ENCODE data around the gene OR52I1.

The OR52I1 gene, protein sequence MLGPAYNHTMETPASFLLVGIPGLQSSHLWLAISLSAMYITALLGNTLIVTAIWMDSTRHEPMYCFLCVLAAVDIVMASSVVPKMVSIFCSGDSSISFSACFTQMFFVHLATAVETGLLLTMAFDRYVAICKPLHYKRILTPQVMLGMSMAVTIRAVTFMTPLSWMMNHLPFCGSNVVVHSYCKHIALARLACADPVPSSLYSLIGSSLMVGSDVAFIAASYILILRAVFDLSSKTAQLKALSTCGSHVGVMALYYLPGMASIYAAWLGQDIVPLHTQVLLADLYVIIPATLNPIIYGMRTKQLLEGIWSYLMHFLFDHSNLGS

DNA sequence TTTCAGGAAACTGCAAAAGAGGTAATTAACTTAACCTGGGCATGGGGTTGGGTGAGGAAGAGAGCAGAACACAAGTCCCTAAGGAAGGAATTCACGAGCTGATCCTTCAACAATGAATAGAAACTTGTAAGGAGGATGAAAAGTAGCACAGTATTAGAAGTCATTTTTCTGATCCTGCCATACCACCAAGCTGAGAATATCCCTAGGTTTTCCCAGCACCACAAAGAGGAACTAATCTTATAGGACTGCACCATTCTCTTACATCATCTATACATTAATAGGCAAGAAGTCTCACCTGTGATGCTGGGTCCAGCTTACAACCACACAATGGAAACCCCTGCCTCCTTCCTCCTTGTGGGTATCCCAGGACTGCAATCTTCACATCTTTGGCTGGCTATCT lies at the start of gene OR52I1:
OR52I1 (plus strand) TSS at position 301 of the 400 bp plus-strand sequence; CDS start at position 301, 0 bp downstream.
- Mint-ChIP-seq H3K4me3 (no peak within 1 kb of the TSS), H3K9me3 (no peaks in the 10 kb centered on the region), H3K4me1 (ENCODE audit: low read depth) (no peaks in the 10 kb centered on the region), H3K27ac (no peak within 1 kb of the TSS), H3K27me3 (no peaks in the 10 kb centered on the region), H3K36me3 (ENCODE audit: low read depth) (peaks cover 24% of the 10 kb centered on the region)

DNA sequence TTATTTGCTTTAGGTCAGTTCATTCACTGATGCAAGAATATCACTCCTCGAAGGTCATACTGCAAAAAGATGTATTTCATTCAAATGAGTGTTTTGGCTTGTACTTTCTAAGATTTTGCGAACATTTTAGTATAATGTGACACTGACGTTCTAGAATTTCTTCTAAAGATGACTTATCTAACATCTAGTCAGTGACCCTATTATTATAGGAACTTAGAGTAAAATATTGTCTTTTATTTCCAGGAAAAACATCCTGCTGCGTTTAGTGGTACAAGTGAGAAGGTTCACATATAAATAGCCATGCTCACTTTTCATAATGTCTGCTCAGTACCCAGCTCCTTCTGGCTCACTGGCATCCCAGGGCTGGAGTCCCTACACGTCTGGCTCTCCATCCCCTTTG lies 48.9 kb upstream of the OR52I1 start, which contains the start of gene OR52M1:
OR52M1 (plus strand) TSS at position 301 of the 400 bp plus-strand sequence; CDS start at position 301, 0 bp downstream.
- H3K36me3 Mint-ChIP-seq (ENCODE audit: low read depth), result no peaks in the 10 kb centered on the region
- H3K4me1 Mint-ChIP-seq (ENCODE audit: low read depth), result no peaks in the 10 kb centered on the region
- H3K4me3 Mint-ChIP-seq, result no peak within 1 kb of the TSS
- H3K27ac Mint-ChIP-seq, result no peak within 1 kb of the TSS
- H3K27me3 Mint-ChIP-seq, result peaks cover 22% of the 10 kb centered on the region
- no peaks in the 10 kb centered on the region for H3K9me3 Mint-ChIP-seq

DNA sequence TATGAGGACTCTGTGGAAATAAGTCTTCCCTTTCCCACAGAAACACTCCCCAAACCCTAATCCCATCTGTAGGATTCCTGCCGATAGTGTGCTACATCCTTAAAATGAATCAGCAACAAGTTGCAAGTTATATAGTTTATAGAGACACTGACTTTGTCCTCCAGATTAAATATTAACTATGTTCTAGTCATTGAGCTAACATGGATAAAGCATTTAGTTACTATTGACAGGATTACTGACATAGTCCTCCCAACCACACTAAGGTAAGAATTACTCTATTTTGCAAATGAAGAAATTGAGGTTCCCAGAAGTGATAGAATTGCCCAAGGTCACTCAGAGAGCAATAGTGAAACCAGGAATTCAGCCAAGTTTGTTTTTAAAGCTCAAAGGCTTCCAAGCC lies 47.0 kb upstream of the OR52I1 start:
- Mint-ChIP-seq H3K36me3 (ENCODE audit: low read depth) (no peaks in the 10 kb centered on the region), H3K27me3 (peaks cover 27% of the 10 kb centered on the region), H3K4me1 (ENCODE audit: low read depth) (no peaks in the 10 kb centered on the region), H3K27ac (no peak overlapping the region), H3K9me3 (no peaks in the 10 kb centered on the region), H3K4me3 (no peak overlapping the region)

DNA sequence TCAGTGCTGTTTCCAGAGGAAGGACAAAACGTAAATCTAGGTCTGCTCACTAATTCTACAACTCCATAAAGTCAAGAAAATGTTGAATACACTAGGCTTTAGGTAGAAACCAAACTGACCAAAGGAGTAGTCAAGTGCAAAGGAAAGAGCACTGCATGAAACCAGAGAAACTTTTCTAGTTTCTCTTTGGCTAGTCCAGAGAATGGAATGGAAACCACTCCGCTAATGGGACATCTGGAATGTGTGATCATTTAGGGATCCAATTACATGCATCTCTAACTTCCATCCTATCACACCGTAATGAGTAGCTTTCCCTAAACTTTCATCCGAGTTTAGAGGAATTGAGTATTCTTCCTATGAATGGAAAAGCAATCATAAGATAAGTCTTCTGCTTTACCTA lies 46.4 kb upstream of the OR52I1 start:
- no peak overlapping the region for H3K4me3 Mint-ChIP-seq
- no peak overlapping the region for H3K27ac Mint-ChIP-seq
- peaks cover 22% of the 10 kb centered on the region for H3K27me3 Mint-ChIP-seq
- H3K36me3 Mint-ChIP-seq (ENCODE audit: low read depth), result no peaks in the 10 kb centered on the region
- H3K9me3 Mint-ChIP-seq, result no peaks in the 10 kb centered on the region
- no peaks in the 10 kb centered on the region for H3K4me1 Mint-ChIP-seq (ENCODE audit: low read depth)

DNA sequence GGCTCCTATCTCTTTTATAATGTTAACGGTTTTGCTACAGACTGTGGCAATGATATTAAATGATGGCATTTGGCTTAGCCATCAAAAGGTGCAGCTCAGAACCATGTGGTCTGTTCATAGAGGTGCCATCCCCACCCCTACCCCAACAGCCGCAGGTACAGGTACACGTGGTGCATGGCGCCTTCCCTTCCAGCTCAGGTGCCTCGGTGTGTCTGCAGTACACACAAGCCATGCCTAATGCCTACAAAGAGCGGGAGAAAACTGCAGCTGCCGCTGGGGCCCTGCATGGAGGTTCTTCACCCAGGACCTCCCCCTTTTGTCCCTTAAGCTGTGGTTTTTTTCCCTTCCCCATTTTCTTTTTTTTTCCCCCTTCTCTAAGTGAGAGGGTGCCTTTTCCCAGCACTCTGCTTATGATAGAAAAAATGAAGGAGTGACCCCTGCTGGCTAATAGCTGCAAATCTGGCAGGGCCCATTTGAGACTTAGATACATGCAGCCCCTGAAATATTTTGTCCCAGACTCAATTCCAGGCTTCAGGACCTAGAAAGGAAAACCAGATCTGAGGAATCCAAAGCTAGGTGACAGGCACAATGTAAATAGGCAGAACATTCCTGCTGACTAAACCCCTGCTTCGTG lies 42.4 kb upstream of the OR52I1 start:
- Mint-ChIP-seq H3K27me3 (peaks cover 40% of the 10 kb centered on the region), H3K4me3 (no peak overlapping the region), H3K27ac (no peak overlapping the region), H3K4me1 (ENCODE audit: low read depth) (no peaks in the 10 kb centered on the region), H3K36me3 (ENCODE audit: low read depth) (no peaks in the 10 kb centered on the region), H3K9me3 (no peaks in the 10 kb centered on the region)

DNA sequence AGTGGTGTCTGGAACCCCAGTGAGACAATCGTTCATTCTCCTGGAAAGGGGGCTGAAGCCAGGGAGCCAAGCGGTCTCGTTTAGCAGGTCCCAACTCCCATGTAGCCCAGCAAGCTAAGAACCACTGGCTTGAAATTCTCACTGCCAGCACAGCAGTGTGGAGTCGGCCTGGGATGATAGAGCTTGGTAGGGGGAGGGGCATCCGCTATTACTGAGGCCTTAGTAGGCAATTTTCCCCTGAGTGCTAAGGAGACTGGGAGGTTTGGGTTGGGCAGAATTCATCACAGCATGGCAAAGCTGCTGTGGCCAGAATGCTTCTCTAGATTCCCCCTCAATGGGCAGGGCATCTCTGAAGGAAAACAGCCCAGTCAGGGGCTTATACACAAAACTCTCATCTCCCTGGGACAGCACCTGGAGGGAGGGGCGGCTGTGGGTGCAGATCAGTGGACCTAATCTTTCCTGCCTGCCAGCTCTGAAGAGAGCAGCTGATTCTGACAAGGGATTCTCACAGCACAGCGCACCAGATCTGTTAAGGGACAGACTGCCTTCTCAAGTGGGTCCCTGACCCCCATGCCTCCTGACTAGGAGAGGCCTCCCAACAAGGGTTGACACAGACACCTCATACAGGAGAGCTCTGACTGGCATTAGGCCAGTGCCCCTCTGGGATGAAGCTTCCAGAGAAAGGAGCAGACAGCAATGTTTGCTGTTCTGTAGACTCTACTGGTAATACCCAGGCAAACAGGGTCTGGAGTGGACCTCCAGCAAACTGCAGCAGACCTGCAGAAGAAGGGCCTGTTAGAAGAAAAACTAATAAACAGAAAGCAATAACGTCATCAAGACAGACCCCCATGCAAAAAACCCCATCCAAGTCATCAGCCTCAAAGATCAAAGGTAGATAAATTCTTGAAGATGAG lies 34.1 kb upstream of the OR52I1 start:
- Mint-ChIP-seq H3K4me1 (ENCODE audit: low read depth) (no peaks in the 10 kb centered on the region), H3K27me3 (peaks cover 34% of the 10 kb centered on the region), H3K36me3 (ENCODE audit: low read depth) (no peaks in the 10 kb centered on the region), H3K9me3 (peaks cover 7% of the 10 kb centered on the region), H3K27ac (no peak overlapping the region), H3K4me3 (no peak overlapping the region)

DNA sequence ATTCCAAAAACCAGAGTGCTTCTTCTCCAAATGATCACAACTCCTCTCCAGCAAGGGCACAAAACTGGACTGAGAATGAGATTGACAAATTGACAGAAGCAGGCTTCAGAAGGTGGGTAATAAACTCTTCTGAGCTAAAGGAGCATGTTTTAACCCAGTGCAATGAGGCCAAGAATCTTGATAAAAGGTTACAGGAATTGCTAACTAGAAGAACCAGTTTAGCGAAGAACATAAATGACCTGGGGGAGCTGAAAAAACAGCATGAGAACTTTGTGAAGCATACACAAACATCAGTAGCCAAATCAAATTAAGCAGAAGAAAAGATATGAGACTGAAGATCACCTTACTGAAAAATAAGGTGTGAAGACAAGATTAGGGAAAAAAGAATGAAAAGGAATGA lies 33.4 kb upstream of the OR52I1 start:
- H3K36me3 Mint-ChIP-seq (ENCODE audit: low read depth), result no peaks in the 10 kb centered on the region
- H3K4me1 Mint-ChIP-seq (ENCODE audit: low read depth), result no peaks in the 10 kb centered on the region
- peaks cover 31% of the 10 kb centered on the region for H3K27me3 Mint-ChIP-seq
- no peak overlapping the region for H3K27ac Mint-ChIP-seq
- H3K4me3 Mint-ChIP-seq, result no peak overlapping the region
- H3K9me3 Mint-ChIP-seq, result peaks cover 7% of the 10 kb centered on the region

DNA sequence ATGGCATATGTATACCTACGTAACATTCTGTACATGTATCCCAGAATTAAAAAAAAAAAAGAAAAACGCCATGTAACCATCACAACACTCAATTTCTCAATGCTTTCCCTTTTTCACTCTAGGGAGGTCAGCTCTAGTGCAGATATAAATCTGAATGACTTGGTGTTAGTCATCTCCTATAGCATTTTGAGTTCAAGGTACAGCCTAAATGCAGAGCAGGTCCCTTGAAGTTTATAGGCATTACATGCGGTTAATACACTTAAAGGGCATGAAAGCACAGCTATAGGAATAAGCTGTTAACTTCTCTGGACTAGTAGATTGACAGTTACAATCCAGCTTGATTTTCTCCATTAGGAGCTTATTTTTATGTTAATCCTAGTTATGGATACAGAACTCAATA lies 28.5 kb upstream of the OR52I1 start:
- peaks cover 23% of the 10 kb centered on the region for H3K27me3 Mint-ChIP-seq
- H3K9me3 Mint-ChIP-seq, result peaks cover 7% of the 10 kb centered on the region
- no peaks in the 10 kb centered on the region for H3K36me3 Mint-ChIP-seq (ENCODE audit: low read depth)
- H3K4me1 Mint-ChIP-seq (ENCODE audit: low read depth), result no peaks in the 10 kb centered on the region
- H3K27ac Mint-ChIP-seq, result no peak overlapping the region
- no peak overlapping the region for H3K4me3 Mint-ChIP-seq

DNA sequence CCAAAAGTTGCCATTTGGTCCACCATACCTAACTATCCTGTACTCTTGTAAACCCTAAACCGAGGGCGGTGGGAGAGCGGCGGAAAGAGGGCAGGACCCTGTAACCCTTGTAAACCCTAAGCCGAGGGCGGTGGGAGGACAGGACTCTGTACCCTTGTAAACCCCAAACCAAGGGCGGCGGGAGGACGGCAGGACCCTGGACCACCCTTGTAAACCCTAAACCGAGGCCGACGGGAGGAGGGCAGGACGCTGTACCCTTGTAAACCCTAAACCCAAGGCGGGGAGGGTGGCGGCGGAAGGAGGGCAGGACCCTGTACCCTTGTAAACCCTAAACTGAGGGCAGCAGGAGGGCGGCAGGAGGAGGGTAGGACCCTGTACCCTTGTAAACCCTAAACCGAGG lies 24.8 kb upstream of the OR52I1 start:
- no peaks in the 10 kb centered on the region for H3K36me3 Mint-ChIP-seq (ENCODE audit: low read depth)
- H3K27me3 Mint-ChIP-seq, result peaks cover 8% of the 10 kb centered on the region
- no peak overlapping the region for H3K4me3 Mint-ChIP-seq
- H3K9me3 Mint-ChIP-seq, result peaks cover under 1% of the 10 kb centered on the region
- H3K4me1 Mint-ChIP-seq (ENCODE audit: low read depth), result no peaks in the 10 kb centered on the region
- no peak overlapping the region for H3K27ac Mint-ChIP-seq

DNA sequence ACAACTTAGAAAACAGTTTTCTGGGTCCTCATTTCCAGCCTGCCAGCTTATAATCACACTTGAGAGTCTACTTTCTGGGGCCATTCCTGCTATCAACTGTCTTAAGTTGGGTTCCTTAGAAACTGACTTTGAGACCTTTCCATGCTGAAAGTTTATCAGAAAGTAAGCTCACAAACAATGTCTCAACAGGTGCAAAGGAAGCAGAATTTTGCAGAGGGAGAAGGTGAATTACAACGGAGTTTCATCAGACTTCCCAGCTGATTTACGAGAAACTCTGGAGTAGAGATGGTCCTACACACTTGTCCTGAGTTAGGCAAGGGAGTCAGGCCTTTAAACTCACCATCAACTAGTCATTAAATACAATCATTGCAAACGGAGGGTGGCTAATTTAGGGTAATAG lies 17.0 kb upstream of the OR52I1 start:
- H3K27ac Mint-ChIP-seq, result no peak overlapping the region
- H3K36me3 Mint-ChIP-seq (ENCODE audit: low read depth), result no peaks in the 10 kb centered on the region
- H3K27me3 Mint-ChIP-seq, result peaks cover 21% of the 10 kb centered on the region
- no peaks in the 10 kb centered on the region for H3K9me3 Mint-ChIP-seq
- H3K4me3 Mint-ChIP-seq, result no peak overlapping the region
- peaks cover 5% of the 10 kb centered on the region for H3K4me1 Mint-ChIP-seq (ENCODE audit: low read depth)

DNA sequence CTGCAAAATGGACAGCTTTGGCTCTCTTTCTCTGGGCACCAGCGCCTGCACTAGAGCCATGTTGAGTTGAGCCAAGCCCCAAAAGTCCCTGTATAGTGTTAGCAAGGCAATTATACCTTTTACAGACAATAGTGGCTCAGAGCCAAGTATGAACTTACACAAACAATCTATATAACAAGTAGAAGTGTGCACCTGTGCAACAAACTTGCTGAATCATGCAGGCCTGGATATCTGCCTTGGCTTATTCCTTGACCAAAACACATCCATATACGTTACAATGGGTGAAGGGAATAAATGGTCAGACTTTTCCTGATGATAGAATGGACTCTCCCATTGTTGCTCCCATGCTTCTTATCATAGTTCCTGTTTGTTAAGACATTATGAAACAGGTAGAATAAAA lies 16.1 kb upstream of the OR52I1 start:
- Mint-ChIP-seq H3K4me3 (no peak overlapping the region), H3K9me3 (no peaks in the 10 kb centered on the region), H3K27ac (no peak overlapping the region), H3K4me1 (ENCODE audit: low read depth) (peaks cover 5% of the 10 kb centered on the region), H3K36me3 (ENCODE audit: low read depth) (no peaks in the 10 kb centered on the region), H3K27me3 (peaks cover 23% of the 10 kb centered on the region)

DNA sequence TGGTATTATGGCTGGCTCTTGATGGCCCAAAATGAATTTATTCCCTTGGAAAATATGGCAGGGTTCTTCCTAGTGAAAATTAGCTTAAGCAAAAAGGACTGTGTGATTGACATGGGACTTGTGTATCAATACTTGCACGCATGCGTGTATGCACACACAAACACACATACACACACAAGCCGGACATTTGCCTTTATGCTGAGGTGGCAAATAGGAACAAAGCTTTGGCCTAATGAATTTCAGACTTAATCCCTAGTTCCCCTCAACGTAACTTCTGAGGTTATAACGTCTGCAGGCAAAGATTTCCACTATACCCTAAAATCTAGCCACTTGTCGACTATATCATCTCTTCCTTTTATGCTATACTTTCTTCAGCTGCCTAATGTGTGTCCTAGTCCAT lies 15.2 kb upstream of the OR52I1 start:
- Mint-ChIP-seq H3K4me3 (no peak overlapping the region), H3K27ac (no peak overlapping the region), H3K27me3 (peaks cover 25% of the 10 kb centered on the region), H3K36me3 (ENCODE audit: low read depth) (no peaks in the 10 kb centered on the region), H3K4me1 (ENCODE audit: low read depth) (peaks cover 5% of the 10 kb centered on the region), H3K9me3 (no peaks in the 10 kb centered on the region)

DNA sequence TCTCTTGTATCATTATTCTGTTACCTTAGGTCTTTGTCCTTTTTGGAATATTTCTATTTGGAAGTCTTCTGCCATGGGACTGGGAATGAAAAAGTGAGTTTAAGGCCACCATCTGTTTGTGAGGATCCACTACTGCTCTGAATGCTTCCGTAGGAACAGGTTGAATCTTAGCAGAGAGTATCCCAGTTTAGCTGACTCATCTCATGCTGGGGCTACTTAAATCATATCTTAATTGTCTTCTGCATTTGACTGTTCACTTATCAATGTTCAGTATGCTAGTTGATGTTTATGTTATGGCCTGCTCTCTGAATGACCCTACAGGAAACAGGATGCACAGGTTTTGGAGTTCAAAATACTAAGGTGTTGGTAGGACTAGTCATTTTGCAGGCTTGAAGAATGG lies 13.7 kb upstream of the OR52I1 start:
- Mint-ChIP-seq H3K4me1 (ENCODE audit: low read depth) (peaks cover 5% of the 10 kb centered on the region), H3K36me3 (ENCODE audit: low read depth) (no peaks in the 10 kb centered on the region), H3K9me3 (no peaks in the 10 kb centered on the region), H3K27me3 (peaks cover 21% of the 10 kb centered on the region), H3K27ac (no peak overlapping the region), H3K4me3 (no peak overlapping the region)

DNA sequence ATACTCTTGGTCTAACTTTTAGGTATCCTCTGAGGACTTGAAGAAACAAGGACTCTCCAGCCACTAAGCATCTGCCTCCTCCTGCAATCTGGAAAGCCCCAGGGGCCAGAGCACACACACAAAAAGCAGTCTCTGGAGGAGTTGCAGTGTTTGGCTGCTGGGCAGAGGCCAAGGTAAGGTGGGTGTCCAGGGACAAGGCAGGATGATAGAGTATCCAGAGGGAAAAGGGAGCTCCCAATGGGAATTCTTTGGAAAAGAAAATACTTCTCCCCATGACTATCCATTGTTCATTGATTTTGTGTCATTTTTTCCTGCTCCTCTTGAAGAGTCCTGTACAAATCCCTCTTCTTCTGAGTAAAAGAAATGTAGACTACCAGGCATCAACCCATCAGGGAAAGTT lies 12.4 kb upstream of the OR52I1 start, which contains the start of gene OR52I2:
OR52I2 (plus strand) TSS at position 301 of the 400 bp plus-strand sequence.
- Mint-ChIP-seq H3K36me3 (ENCODE audit: low read depth) (no peaks in the 10 kb centered on the region), H3K27ac (no peak within 1 kb of the TSS), H3K4me3 (no peak within 1 kb of the TSS), H3K9me3 (no peaks in the 10 kb centered on the region), H3K27me3 (peaks cover 18% of the 10 kb centered on the region), H3K4me1 (ENCODE audit: low read depth) (no peaks in the 10 kb centered on the region)

DNA sequence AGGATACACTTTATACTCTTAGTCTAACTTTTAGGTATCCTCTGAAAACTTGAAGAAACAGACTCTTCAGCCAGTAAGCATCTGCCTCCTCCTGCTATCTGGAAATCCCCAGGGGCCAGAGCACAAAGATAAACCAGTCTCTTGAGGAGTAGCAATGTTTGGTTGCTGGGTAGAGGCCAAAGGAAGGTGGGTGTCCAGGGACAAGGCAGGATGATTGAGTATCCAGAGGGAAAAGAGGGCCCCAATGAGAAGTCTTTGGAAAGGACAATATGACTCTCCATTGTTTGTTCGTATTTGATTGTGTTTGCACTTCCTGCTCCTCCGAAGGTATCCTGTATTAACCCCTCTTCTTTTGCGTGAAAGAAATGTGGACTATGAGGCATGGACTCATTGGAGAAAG lies 4.8 kb upstream of the OR52I1 start:
- Mint-ChIP-seq H3K27me3 (peaks cover 7% of the 10 kb centered on the region), H3K4me3 (no peak overlapping the region)

More for the DNA sequence above, 4.8 kb upstream of the OR52I1 start:
- H3K36me3 Mint-ChIP-seq (ENCODE audit: low read depth), result no peaks in the 10 kb centered on the region
- no peaks in the 10 kb centered on the region for H3K4me1 Mint-ChIP-seq (ENCODE audit: low read depth)
- no peaks in the 10 kb centered on the region for H3K9me3 Mint-ChIP-seq
- no peak overlapping the region for H3K27ac Mint-ChIP-seq

All from stimulated activated naive CD8-positive, alpha-beta T cell treated with anti-CD3 and anti-CD28 coated beads, Interleukin-15, Interleukin-2, amounts not matched to agents 100 ng/mL and 50 ng/mL, for 24 hours (primary cell).